Body of pancreas (tissue), 4 donors: ENCODE results near the gene HOGA1. TPM values are rescaled to one million over a fixed set of nuclear protein-coding genes. Genes with fewer than 3 reads are reported as not detected.

ENCODE experiments used
- ATAC-seq: fragments of 150-250 bp; one replicate; pipeline ENCODE4 v1.9.1; 2016
- DNase-seq, 4 donors: peaks; one replicate each; pipeline ENCODE4 v3.0.0-alpha.2; 2019
- H3K27ac ChIP-seq, 4 donors: fragments of 200-600 bp; sonication (generic); 1 replicate in 3 of 4; 2 replicates in 1 of 4; pipeline versions ENCODE4 v1.5.1 to v1.6.1; 2016 to 2019; ENCODE audit warnings: mild to moderate bottlenecking in 1 of 4, mixed read lengths in 1 of 4, moderate library complexity in 1 of 4
- H3K27me3 ChIP-seq, 2 donors: fragments of 200-600 bp; sonication (generic); one replicate each; pipeline ENCODE4 v1.6.0; 2016; ENCODE audit warnings: mild to moderate bottlenecking in 1 of 2
- H3K36me3 ChIP-seq, 2 donors: fragments of 200-600 bp; sonication (generic); replicated peaks in 1 of 2; 2 replicates each; pipeline ENCODE4 v1.5.1; 2016; ENCODE audit warnings: low read depth in 2 of 2; ENCODE audit not compliant: insufficient read depth in 1 of 2
- H3K4me1 ChIP-seq: fragments of 200-600 bp; sonication (generic); one replicate; pipeline ENCODE4 v1.6.0; 2016
- H3K4me3 ChIP-seq, 2 donors: fragments of 200-600 bp; sonication (generic); 1 replicate in 1 of 2; 2 replicates in 1 of 2; pipeline ENCODE4 v1.5.1; 2016 to 2019
- H3K9me3 ChIP-seq, 3 donors: fragments of 200-600 bp; sonication (generic); 1 replicate in 2 of 3; 2 replicates in 1 of 3; pipeline ENCODE4 v1.5.1; 2016
- CTCF ChIP-seq, 7 experiments: fragments of 450-650 bp in 4 of 7; fragments of 200-600 bp in 3 of 7; sonication (generic) in 3 of 7; IDR thresholded peaks; one replicate each; pipeline ENCODE4 v1.5.1; 2016 to 2019; ENCODE audit warnings: antibody characterized with exemption in 7 of 7
- POLR2A ChIP-seq, 3 donors: fragments of 450-650 bp; IDR thresholded peaks; one replicate each; pipeline ENCODE4 v1.6.1; 2016; ENCODE audit warnings: antibody characterized with exemption in 3 of 3, mild to moderate bottlenecking in 2 of 3
- WGBS, 2 donors: methylation state at CpG; one replicate each; pipeline ENCODE4 v1.1.5; 2017; 5-methylcytosine and 5-hydroxymethylcytosine counted together
- intact Hi-C: fragments of 100-400 bp; cut with DNase I; formaldehyde crosslinking; loops from one replicate; pipeline ENCODE4 v1.15.1; 2023
- total RNA-seq, 2 donors: library from RNA; depleted of rRNA; stranded (reverse); fragments of >200 nt; gene quantifications; one replicate each; pipeline ENCODE4 v1.1.0, GENCODE V29; 2016

HOGA1 gene
- total RNA-seq, 2 donors from 2014 or later = 7.3 to 16.3 TPM

- TF ChIP-seq CTCF (IDR thresholded peaks at IDR 0.05) (no peak), POLR2A (IDR thresholded peaks at IDR 0.05) (no peak)
- no peak for ATAC-seq
These were observed 16.3 kb upstream of the HOGA1 start for GRCh38 chr10:97567891-97568290.

GRCh38 chr10:97570146-97570788, 13.9 kb upstream of the HOGA1 start:
- intact Hi-C loops = loop anchor here (10.0 kb wide), 1 partner anchor 155 kb away; no protein-coding TSS in a partner anchor
- no peak for TF ChIP-seq POLR2A (IDR thresholded peaks at IDR 0.05)
- no peak for TF ChIP-seq CTCF (IDR thresholded peaks at IDR 0.05)
- DNase-seq (no peak), ATAC-seq (no peak)
- Histone ChIP-seq H3K27ac (peak overlapping the region in 2 of 4 donors; percentile 66 to 70), H3K4me3 (no peak overlapping the region), H3K4me1 (peaks cover 46% of the 10 kb centered on the region), H3K36me3 (peaks cover 0 to 2% of the 10 kb centered on the region in 2 donors), H3K9me3 (no peaks in the 10 kb centered on the region), H3K27me3 (no peaks in the 10 kb centered on the region)
- 87 to 97% methylated on average over 5 to 33 of the region's 33 CpGs for WGBS, 2 donors

More at GRCh38 chr10:97567891-97568290, 16.3 kb upstream of the HOGA1 start:
- Histone ChIP-seq H3K36me3 (peaks cover 0 to 2% of the 10 kb centered on the region in 2 donors), H3K4me3 (no peak overlapping the region), H3K4me1 (peaks cover 26% of the 10 kb centered on the region), H3K27ac (no peak overlapping the region), H3K27me3 (no peaks in the 10 kb centered on the region), H3K9me3 (no peaks in the 10 kb centered on the region)
- WGBS, 2 donors = 92% methylated on average over 9 to 15 of the region's 15 CpGs
- no peak for DNase-seq
- intact Hi-C loops = no loop called here

GRCh38 chr10:97570789-97571471, 13.3 kb upstream of the HOGA1 start:
- Histone ChIP-seq H3K27me3 (no peaks in the 10 kb centered on the region), H3K27ac (peak overlapping the region in 3 of 4 donors; percentile 38 to 70 (median 66)), H3K4me1 (peaks cover 46% of the 10 kb centered on the region), H3K4me3 (no peak overlapping the region), H3K36me3 (peaks cover 0 to 2% of the 10 kb centered on the region in 2 donors), H3K9me3 (no peaks in the 10 kb centered on the region)
- DNase-seq = no peak
- ATAC-seq = peak; percentile 11
- intact Hi-C loops = loop anchor here (10.0 kb wide), 1 partner anchor 154 kb away; no protein-coding TSS in a partner anchor
- TF ChIP-seq CTCF (IDR thresholded peaks at IDR 0.05) = no peak
- TF ChIP-seq POLR2A (IDR thresholded peaks at IDR 0.05) = no peak
- WGBS, 2 donors = 36 to 37% methylated on average over 2 to 5 of the region's 5 CpGs

GRCh38 chr10:97571622-97572021, 12.6 kb upstream of the HOGA1 start:
- no peaks in the 10 kb centered on the region for H3K27me3 ChIP-seq
- ATAC-seq (peak; percentile 13), DNase-seq (no peak)
- H3K36me3 ChIP-seq = peaks cover 0 to 2% of the 10 kb centered on the region in 2 donors
- H3K27ac ChIP-seq = peak overlapping the region; percentile 32 to 70 (median 52)
- WGBS, 2 donors = 62 to 69% methylated on average over 3 of the region's 3 CpGs
- no peaks in the 10 kb centered on the region for H3K9me3 ChIP-seq
- TF ChIP-seq CTCF (IDR thresholded peaks at IDR 0.05) (no peak), POLR2A (IDR thresholded peaks at IDR 0.05) (no peak)
- peaks cover 46% of the 10 kb centered on the region for H3K4me1 ChIP-seq
- intact Hi-C loops = loop anchor here (10.0 kb wide), 1 partner anchor 153 kb away; no protein-coding TSS in a partner anchor
- H3K4me3 ChIP-seq = no peak overlapping the region
